Subcutaneous abdominal adipose tissue (tissue), 5 donors: Measurements from ENCODE around the gene GALNT9.

Experiments used
- H3K27ac ChIP-seq: one replicate; pipeline ENCODE4 v1.7.0; 2013; ENCODE audit warnings: low read depth, mild to moderate bottlenecking, inconsistent platforms, low read length, moderate library complexity
- H3K27me3 ChIP-seq, 5 donors: one replicate each; pipeline ENCODE4 v1.7.0; 2013; ENCODE audit warnings: low read length in 5 of 5, inconsistent platforms in 1 of 5; ENCODE audit not compliant: control insufficient read depth in 5 of 5, insufficient read depth in 4 of 5
- H3K36me3 ChIP-seq, 5 donors: one replicate each; pipeline ENCODE4 v1.7.0; 2013; ENCODE audit warnings: low read length in 5 of 5; ENCODE audit not compliant: control insufficient read depth in 5 of 5, insufficient read depth in 5 of 5
- H3K4me1 ChIP-seq, 5 donors: one replicate each; pipeline ENCODE4 v1.7.0; 2013; ENCODE audit warnings: low read length in 5 of 5, mild to moderate bottlenecking in 3 of 5, moderate library complexity in 1 of 5; ENCODE audit not compliant: control insufficient read depth in 5 of 5, insufficient read depth in 5 of 5
- H3K4me3 ChIP-seq, 5 donors: one replicate each; pipeline ENCODE4 v1.7.0; 2013; ENCODE audit warnings: low read length in 5 of 5, low read depth in 1 of 5
- H3K9ac ChIP-seq, 5 donors: one replicate each; pipeline ENCODE4 v1.7.0; 2013; ENCODE audit warnings: low read length in 5 of 5, mild to moderate bottlenecking in 4 of 5, moderate library complexity in 3 of 5
- H3K9me3 ChIP-seq, 5 donors: one replicate each; pipeline ENCODE4 v1.7.0; 2013; ENCODE audit warnings: low read length in 5 of 5; ENCODE audit not compliant: control insufficient read depth in 5 of 5
- donor health status: healthy.
- donor health status: healthy.
- donor health status: healthy.
- donor health status: healthy.
- donor health status: healthy.

The GALNT9 gene

DNA sequence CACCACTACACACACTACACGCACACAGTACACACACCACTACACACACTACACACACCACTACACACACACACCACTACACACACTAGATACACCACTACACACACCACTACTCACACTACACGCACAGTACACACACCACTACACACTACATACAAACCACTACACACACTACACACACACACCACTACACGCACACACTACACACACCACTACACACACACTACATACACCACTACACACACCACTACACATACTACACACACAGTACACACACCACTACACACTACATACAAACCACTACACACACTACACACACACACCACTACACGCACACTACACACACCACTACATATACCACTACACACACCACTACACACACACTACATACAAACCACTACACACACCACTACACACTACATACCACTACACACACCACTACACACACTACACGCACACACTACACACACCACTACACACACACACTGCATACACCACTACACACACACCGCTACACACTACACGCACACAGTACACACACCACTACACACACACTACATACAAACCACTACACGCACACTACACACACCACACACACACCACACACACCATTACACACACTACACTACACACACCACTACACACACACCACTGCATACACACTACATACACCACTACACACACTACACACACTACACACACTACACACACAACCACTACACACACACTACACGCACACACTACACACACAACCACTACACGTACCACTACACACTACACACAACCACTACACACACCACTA, 173.4 kb downstream of the GALNT9 start:
- Histone ChIP-seq H3K27ac (no peak overlapping the region), H3K4me3 (no peak overlapping the region), H3K4me1 (peaks cover 0 to 10% (median 7%) of the 10 kb centered on the region in 5 donors), H3K9me3 (no peaks in the 10 kb centered on the region), H3K36me3 (peaks cover 0 to 50% (median 38%) of the 10 kb centered on the region in 5 donors), H3K27me3 (peaks cover 0 to 6% (median 2%) of the 10 kb centered on the region in 5 donors), H3K9ac (no peak overlapping the region)

- no peak overlapping the region for H3K4me3 ChIP-seq
Observed at GRCh38 chr12:132154941-132155770, 174.2 kb downstream of the GALNT9 start.

DNA sequence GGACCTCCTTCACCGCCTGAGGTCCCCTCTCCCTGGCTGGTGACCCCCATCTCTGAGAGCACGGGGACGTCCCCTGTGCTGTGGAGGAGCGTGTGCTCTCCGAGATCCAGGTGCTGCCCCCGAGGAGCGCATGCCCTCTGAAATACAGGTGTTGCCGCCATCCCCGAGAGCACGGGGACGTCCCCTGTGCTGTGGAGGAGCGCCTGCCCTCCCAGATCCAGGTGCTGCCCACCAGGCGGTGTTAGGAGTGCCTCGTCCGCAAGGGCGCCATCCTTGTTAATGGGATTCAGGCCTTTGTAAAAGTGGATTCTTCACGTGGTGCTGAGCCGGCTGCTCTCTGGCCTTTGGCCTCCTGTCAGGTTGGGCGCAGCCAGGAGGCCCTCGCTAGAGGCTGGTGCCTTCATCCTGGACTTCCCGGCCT, 175.0 kb downstream of the GALNT9 start:
- peak overlapping the region in 2 of 5 donors; percentile 21 to 71 for H3K9ac ChIP-seq
- H3K4me3 ChIP-seq: peak overlapping the region in 4 of 5 donors; percentile 13 to 58 (median 52)
- H3K27me3 ChIP-seq: peaks cover 0 to 4% (median 2%) of the 10 kb centered on the region in 5 donors
- H3K36me3 ChIP-seq: peaks cover 0 to 56% (median 44%) of the 10 kb centered on the region in 5 donors
- H3K27ac ChIP-seq: no peak overlapping the region
- peaks cover 0 to 10% (median 7%) of the 10 kb centered on the region in 5 donors for H3K4me1 ChIP-seq
- no peaks in the 10 kb centered on the region for H3K9me3 ChIP-seq

More at GRCh38 chr12:132154941-132155770, 174.2 kb downstream of the GALNT9 start:
- H3K9me3 ChIP-seq: no peaks in the 10 kb centered on the region
- H3K4me1 ChIP-seq: peaks cover 0 to 10% (median 7%) of the 10 kb centered on the region in 5 donors
- no peak overlapping the region for H3K27ac ChIP-seq
- no peak overlapping the region for H3K9ac ChIP-seq
- H3K27me3 ChIP-seq: peaks cover 0 to 4% (median 2%) of the 10 kb centered on the region in 5 donors
- H3K36me3 ChIP-seq: peaks cover 0 to 53% (median 42%) of the 10 kb centered on the region in 5 donors

DNA sequence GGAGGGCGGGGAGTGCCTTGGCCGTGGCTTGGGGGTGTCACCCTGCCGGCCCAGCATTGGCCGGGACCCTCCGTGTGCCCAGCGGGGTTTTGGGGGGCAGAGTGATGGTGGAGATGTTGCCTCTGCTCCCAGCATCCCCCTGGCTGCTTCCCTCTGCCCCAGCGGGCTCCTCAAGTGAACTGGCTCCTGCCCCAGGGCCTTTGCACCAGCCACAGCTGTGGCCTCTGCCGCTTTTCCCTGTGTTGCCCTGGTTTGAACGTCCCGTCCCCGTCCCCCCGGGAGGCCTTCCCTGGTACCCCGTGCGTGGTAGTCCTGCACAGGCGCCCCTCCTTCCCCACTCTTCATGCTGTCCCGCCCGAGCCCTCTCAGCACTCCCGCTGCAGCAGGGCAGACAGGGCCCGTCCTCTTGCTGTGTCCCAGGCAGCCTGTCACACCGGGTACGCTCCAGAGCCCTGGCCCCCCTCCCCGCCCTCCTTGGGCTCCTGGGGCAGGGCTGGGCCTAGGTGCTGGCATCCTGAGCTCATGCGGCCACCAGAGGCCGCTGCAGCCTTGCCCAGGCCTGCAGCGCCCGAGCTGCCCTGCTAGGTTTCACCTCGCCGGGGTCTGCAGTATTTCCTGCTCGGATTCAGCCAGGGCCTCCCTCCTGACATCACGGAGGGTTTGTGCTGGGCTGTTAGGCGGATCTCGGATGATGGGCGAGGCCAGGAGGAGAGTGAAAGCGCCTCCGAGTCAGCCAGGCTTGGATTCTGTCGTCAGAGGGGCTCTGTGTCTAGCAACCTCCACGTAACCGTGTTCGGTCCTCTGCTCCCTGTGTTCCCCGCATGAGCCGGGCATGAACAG, 175.7 kb downstream of the GALNT9 start:
- Histone ChIP-seq H3K27me3 (peaks cover 0 to 4% (median 2%) of the 10 kb centered on the region in 5 donors), H3K27ac (no peak overlapping the region), H3K36me3 (peaks cover 0 to 56% (median 44%) of the 10 kb centered on the region in 5 donors), H3K4me3 (peak overlapping the region; percentile 10 to 58 (median 50)), H3K9me3 (no peaks in the 10 kb centered on the region), H3K9ac (peak overlapping the region in 3 of 5 donors; percentile 21 to 71 (median 23)), H3K4me1 (peaks cover 0 to 10% (median 7%) of the 10 kb centered on the region in 5 donors)

GRCh38 chr12:132152953-132153352, 176.4 kb downstream of the GALNT9 start:
- peaks cover 0 to 4% (median 2%) of the 10 kb centered on the region in 5 donors for H3K27me3 ChIP-seq
- H3K4me1 ChIP-seq: peaks cover 0 to 10% (median 7%) of the 10 kb centered on the region in 5 donors
- H3K9me3 ChIP-seq: no peaks in the 10 kb centered on the region
- H3K27ac ChIP-seq: no peak overlapping the region
- no peak overlapping the region for H3K9ac ChIP-seq
- H3K36me3 ChIP-seq: peaks cover 0 to 56% (median 40%) of the 10 kb centered on the region in 5 donors
- no peak overlapping the region for H3K4me3 ChIP-seq

DNA sequence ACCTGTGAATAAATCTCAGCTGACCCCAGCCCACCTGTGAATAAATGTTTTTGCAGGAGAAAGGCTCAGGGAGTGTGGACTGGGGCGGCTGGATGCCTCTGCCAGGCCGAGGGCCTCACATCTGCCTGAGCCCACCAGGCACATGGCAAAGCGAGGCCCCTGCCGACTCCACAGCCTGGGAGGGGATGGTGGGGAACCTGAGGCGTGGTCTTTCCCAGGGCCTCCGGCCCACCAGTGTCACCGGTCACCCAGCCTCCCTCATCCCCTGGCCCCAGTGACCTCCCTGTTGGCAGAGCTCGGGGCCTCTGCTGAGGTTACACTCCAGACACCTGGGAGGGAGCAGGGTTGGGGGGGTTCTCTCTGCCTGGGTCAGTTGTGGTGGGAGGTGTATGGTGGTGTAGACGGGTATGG, 177.0 kb downstream of the GALNT9 start:
- H3K4me1 ChIP-seq: peaks cover 0 to 10% (median 7%) of the 10 kb centered on the region in 5 donors
- no peaks in the 10 kb centered on the region for H3K9me3 ChIP-seq
- peaks cover 0 to 56% (median 41%) of the 10 kb centered on the region in 5 donors for H3K36me3 ChIP-seq
- H3K9ac ChIP-seq: no peak overlapping the region
- H3K27ac ChIP-seq: no peak overlapping the region
- no peak overlapping the region for H3K4me3 ChIP-seq
- H3K27me3 ChIP-seq: peaks cover 0 to 4% (median 0%) of the 10 kb centered on the region in 5 donors

GRCh38 chr12:132151766-132152410, 177.5 kb downstream of the GALNT9 start:
- no peak overlapping the region for H3K9ac ChIP-seq
- H3K36me3 ChIP-seq: peaks cover 0 to 55% (median 39%) of the 10 kb centered on the region in 5 donors

DNA sequence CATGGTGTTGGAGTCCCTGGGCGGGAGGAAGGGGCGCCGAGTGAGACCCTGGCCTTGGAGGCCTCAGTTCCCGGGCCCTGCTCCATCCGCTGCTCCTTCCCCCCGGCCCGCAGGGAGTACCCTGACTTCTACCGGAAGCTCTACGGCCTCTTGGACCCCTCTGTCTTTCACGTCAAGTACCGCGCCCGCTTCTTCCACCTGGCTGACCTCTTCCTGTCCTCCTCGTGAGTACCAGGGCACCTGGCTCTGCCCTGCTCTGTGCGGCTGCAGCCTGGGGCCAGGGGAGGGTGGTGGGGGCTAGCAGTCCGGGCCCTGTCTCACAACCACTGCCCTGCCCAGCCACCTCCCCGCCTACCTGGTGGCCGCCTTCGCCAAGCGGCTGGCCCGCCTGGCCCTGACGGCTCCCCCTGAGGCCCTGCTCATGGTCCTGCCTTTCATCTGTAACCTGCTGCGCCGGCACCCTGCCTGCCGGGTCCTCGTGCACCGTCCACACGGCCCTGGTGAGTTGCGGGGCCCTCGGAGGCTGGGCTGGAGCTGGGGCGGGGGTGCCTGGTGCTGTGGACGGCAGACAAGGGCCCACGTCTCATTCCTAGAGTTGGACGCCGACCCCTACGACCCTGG, 178.1 kb downstream of the GALNT9 start:
- no peaks in the 10 kb centered on the region for H3K9me3 ChIP-seq
- peaks cover 0 to 4% (median 0%) of the 10 kb centered on the region in 5 donors for H3K27me3 ChIP-seq
- H3K4me3 ChIP-seq: no peak overlapping the region
- peaks cover 0 to 10% (median 7%) of the 10 kb centered on the region in 5 donors for H3K4me1 ChIP-seq
- H3K36me3 ChIP-seq: peaks cover 0 to 53% (median 33%) of the 10 kb centered on the region in 5 donors
- H3K27ac ChIP-seq: no peak overlapping the region
- no peak overlapping the region for H3K9ac ChIP-seq

More at GRCh38 chr12:132151766-132152410, 177.5 kb downstream of the GALNT9 start:
- no peaks in the 10 kb centered on the region for H3K9me3 ChIP-seq
- H3K27ac ChIP-seq: no peak overlapping the region
- H3K4me3 ChIP-seq: no peak overlapping the region
- peaks cover 0 to 4% (median 0%) of the 10 kb centered on the region in 5 donors for H3K27me3 ChIP-seq
- H3K4me1 ChIP-seq: peaks cover 0 to 10% (median 7%) of the 10 kb centered on the region in 5 donors
